Rectal smooth muscle tissue (tissue), 1 donor: Measurements from ENCODE around the gene ACVRL1.

ENCODE experiments used
- H3K27ac ChIP-seq: one replicate; pipeline ENCODE4 v1.7.0; 2013; ENCODE audit warnings: low read depth, low read length, inconsistent platforms
- H3K27me3 ChIP-seq: one replicate; pipeline ENCODE4 v1.7.0; 2013; ENCODE audit warnings: low read length; ENCODE audit not compliant: control insufficient read depth, insufficient read depth
- H3K36me3 ChIP-seq: one replicate; pipeline ENCODE4 v1.7.0; 2013; ENCODE audit warnings: low read length; ENCODE audit not compliant: control insufficient read depth, insufficient read depth
- H3K4me1 ChIP-seq: one replicate; pipeline ENCODE4 v1.7.0; 2013; ENCODE audit warnings: low read length; ENCODE audit not compliant: control insufficient read depth, insufficient read depth
- H3K4me3 ChIP-seq: one replicate; pipeline ENCODE4 v1.7.0; 2013; ENCODE audit warnings: low read length
- H3K9ac ChIP-seq: one replicate; pipeline ENCODE4 v1.7.0; 2013; ENCODE audit warnings: low read length

ACVRL1 gene

DNA sequence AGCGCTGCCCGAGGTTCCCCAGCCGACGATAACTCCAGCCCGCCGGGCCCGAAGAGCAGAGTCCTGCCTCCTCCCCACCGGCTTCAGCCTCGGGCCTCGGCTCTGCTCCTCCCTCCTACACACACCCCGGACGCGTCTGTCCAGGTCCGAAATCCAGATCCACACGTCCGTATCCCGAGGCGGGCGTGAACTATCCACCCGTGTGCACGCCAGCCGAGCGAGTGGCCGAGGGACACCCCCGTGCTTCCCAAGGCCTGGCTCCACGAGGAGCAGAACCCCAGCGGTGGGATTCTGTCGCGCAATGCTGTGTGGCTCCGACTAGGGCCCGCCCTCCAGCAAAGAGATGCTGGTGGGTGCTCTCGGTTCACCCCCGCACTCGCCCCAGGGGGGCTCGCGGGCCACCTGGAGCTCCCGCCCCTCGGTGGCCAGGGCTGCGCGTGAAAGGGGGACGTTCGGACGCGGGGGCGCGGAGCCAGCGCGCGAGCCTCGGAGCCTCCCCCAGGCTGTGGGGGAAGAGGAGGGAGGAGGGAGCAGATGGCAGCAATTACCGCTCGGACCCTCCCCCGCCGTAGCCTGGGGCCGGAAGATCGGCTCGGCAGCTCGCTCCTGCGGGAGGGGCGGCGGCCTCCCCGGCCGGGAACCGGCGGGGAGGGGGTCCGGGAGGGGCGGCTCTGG, 38.3 kb upstream of the ACVRL1 start:
- Histone ChIP-seq H3K36me3 (no peaks in the 10 kb centered on the region), H3K4me3 (peak overlapping the region; percentile 56), H3K27me3 (peaks cover 15% of the 10 kb centered on the region), H3K9ac (no peak overlapping the region), H3K4me1 (no peaks in the 10 kb centered on the region), H3K27ac (no peak overlapping the region)

DNA sequence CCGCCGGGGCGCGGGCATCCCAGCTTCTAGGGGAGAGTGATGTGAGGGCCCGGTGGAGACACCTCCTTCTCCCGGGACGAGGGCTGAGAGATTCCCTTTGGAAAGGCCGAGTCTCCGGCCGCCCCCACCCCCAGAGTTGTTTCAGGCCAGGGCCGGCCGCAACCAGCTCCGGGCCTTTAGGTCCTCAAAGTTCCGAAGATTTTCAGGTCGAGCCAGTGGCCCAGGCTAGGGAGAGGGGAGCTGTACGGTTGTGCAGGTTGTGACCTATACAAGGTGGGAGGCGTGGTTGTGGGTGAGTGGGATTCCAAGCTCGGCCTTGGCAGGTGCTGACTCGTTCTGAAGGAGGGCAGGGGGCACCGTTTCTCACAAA, 37.8 kb upstream of the ACVRL1 start:
- Histone ChIP-seq H3K27me3 (peaks cover 15% of the 10 kb centered on the region), H3K9ac (no peak overlapping the region), H3K27ac (no peak overlapping the region), H3K4me3 (no peak overlapping the region), H3K4me1 (no peaks in the 10 kb centered on the region), H3K36me3 (no peaks in the 10 kb centered on the region)

DNA sequence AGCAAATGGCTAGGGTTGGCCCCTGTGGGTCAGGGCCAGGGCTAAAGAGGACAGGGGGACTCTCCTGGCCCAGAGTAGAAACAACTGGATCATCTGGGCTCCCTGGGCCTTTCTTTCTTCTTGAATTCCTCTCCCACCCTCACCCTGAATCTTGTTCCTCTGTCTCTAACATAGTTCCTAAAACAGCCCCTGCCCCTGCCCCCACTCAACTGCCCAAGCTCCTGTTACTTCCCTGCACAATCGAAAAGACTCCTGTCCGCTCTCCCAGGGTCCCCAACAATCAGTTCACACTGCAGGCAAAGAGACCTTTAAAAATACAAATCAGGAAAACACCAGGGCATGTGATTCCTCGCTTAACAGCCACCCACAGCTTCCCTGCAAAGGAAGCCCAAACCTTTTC, 37.4 kb upstream of the ACVRL1 start:
- H3K4me3 ChIP-seq, result no peak overlapping the region
- H3K9ac ChIP-seq, result no peak overlapping the region
- peaks cover 15% of the 10 kb centered on the region for H3K27me3 ChIP-seq
- H3K4me1 ChIP-seq, result no peaks in the 10 kb centered on the region
- no peak overlapping the region for H3K27ac ChIP-seq
- H3K36me3 ChIP-seq, result no peaks in the 10 kb centered on the region

DNA sequence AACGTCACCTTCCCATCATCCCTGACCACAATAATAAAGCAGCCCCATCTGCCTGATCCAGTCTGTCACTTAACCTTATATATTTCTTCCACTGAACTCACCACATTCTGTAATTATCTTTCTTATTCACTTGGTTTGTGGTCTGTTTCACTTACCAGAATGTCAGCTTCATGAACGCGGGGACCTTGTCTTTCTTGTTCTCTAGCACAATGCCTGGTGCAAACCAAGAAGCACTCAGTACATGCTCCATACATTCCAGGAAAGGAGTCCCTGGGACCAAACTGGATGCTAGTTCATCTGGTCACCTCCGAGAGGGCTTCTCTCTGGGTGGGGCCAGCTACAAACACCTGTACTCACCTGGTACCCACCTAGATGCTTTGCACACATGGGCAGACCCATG, 36.8 kb upstream of the ACVRL1 start:
- H3K9ac ChIP-seq, result no peak overlapping the region
- H3K4me3 ChIP-seq, result no peak overlapping the region
- no peak overlapping the region for H3K27ac ChIP-seq
- H3K36me3 ChIP-seq, result no peaks in the 10 kb centered on the region
- no peaks in the 10 kb centered on the region for H3K4me1 ChIP-seq
- peaks cover 12% of the 10 kb centered on the region for H3K27me3 ChIP-seq

DNA sequence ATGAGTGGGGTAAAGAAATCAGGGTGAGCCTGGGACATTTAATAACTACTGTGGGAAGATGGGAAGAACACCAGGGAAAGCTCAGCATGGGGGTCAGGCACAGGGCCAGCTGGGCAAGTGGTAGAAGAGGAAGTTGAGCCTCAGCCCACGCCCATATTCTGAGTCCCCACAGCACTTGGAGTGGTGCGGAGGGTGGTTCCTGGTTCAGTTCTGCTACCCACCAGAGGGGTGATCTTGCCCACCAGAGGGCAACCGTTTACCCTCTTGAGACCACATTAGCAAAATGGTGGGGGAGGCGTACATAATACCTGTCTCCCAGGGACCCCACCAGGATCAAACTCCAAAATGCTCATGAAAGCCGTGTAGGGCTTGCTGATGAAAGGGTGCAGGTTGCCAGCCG, 36.2 kb upstream of the ACVRL1 start:
- Histone ChIP-seq H3K9ac (no peak overlapping the region), H3K27ac (no peak overlapping the region), H3K4me1 (no peaks in the 10 kb centered on the region), H3K4me3 (no peak overlapping the region), H3K36me3 (no peaks in the 10 kb centered on the region), H3K27me3 (peaks cover 8% of the 10 kb centered on the region)

DNA sequence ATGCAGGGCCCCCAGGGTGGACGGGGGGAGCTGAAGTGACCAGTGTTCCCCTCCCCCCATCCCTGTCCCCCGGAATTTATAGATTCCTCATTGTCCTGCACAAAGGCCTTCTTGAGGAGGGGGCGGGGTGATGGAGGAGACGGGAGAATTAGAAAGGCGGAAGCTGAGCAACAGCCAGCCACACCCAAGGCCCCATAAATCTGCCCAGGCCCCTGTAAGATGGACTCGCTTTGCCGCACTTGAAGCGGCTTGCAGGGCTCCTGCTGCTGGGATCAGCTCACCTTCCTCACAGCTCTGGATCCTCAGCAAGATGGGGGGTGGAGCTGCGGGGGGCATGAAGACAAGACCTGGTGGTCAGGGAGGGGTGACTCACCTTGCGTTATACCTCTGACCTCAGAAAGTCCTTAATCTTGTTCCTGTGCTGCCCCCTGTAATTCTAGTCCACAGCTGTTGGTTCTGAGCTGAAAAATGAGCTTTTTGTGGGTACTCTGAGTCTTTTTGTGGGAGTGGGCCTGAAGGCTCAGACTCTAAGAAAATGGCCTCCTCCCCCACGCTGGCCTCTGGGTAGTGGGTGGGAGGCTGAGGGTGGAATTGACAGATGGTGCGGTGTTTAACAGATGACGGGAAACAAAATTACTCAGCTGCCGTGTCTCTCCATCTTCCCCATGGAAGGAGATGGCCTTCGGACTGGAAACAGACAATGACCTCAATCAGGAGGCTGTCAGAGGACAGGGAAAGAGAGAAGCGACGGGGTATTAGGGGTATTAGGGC, 35.2 kb upstream of the ACVRL1 start:
- Histone ChIP-seq H3K27ac (no peak overlapping the region), H3K36me3 (no peaks in the 10 kb centered on the region), H3K27me3 (peaks cover 8% of the 10 kb centered on the region), H3K4me3 (no peak overlapping the region), H3K4me1 (no peaks in the 10 kb centered on the region), H3K9ac (no peak overlapping the region)

DNA sequence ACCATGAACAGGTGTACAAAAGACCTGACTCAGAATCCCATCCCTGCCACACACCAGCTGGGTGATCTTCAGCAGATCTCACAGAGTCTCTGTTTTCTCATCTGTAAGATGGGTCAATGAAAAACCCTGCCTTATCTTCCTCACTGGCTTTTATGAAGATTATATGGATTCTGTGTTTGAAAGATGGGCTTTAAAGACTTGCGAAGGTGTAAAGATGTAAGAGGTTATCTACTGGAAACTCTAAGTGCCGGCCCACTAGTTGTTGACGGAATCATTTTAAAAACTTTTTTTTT, 34.7 kb upstream of the ACVRL1 start:
- Histone ChIP-seq H3K36me3 (no peaks in the 10 kb centered on the region), H3K27me3 (peaks cover 8% of the 10 kb centered on the region), H3K4me3 (no peak overlapping the region), H3K4me1 (no peaks in the 10 kb centered on the region), H3K9ac (no peak overlapping the region), H3K27ac (no peak overlapping the region)

DNA sequence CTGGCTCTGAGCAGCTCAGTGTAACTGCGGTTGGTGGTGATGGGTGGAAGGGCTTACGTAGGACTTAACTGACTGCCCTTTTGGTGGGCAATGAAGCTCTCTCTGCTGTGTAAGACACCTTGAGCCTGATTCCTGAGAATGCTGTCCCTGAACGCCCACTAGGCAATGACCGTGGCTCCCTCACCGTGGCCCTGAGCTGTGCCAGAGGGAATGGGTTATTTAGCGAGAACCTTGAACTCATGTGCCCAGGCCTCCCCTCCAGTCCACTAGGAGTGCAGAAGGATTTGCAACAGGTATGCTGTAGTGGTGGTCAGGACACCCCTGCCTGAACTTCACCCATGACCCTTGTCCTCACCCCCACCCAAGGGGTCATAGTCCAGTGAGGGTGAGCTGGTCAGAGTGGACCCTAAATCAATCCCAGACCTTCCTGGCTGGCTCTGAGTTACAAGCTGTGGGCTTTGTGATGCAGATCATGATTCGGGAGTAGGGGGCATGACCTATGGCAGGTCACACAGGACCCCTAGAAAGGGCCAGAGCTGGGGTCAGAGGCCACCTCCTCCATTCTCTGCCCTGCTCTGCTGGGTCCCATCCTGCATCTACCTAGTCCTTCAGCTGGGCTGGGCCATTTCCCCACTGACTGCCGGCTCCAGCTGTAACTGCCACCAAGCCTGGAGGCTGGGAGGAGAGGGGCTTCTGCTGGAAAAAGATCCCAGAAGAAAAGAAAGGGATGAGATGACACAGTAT, 33.9 kb upstream of the ACVRL1 start:
- no peak overlapping the region for H3K27ac ChIP-seq
- H3K4me3 ChIP-seq, result no peak overlapping the region
- no peak overlapping the region for H3K9ac ChIP-seq
- no peaks in the 10 kb centered on the region for H3K4me1 ChIP-seq
- H3K36me3 ChIP-seq, result no peaks in the 10 kb centered on the region
- H3K27me3 ChIP-seq, result peaks cover 4% of the 10 kb centered on the region

DNA sequence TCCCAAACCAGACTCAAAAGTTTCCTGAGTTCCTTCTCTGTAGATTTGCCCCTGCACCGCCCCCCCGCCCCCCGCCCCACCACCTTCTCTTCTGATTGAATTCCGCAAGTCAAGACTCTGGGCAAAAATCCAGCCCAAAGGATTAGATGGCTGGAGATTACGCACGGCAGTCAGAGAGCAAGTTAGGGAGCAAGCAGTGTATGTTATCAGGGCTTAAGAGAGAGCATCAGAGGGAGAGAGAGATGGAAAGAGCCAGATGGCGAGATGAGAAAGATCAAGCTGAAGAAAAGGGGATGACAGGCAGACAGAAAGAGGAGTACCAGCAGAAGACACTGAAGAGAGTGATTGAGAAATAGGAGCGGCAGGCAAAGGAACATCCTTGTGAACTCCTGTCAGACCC, 33.3 kb upstream of the ACVRL1 start:
- Histone ChIP-seq H3K27me3 (peaks cover under 1% of the 10 kb centered on the region), H3K27ac (no peak overlapping the region), H3K36me3 (no peaks in the 10 kb centered on the region), H3K4me1 (no peaks in the 10 kb centered on the region), H3K9ac (no peak overlapping the region), H3K4me3 (no peak overlapping the region)

DNA sequence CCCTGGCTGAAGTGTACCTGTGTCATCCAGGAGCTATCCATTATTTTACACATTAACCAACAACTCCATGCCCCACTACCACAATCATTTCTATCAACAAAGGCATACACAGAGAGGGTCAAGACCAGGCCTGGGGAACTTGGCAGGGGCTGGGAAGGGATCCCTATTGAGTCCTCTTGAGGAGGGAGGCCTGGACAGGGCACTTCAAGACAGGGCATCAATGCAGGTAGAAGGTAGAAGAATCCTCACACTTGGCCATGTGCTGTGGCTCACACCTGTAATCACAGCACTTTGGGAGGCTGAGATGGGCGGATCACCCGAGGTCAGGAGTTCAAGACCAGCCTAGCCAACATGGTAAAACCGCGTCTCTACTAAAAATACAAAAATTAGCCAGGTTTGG, 32.8 kb upstream of the ACVRL1 start:
- H3K4me1 ChIP-seq, result no peaks in the 10 kb centered on the region
- no peak overlapping the region for H3K4me3 ChIP-seq
- no peak overlapping the region for H3K9ac ChIP-seq
- no peaks in the 10 kb centered on the region for H3K27me3 ChIP-seq
- H3K27ac ChIP-seq, result no peak overlapping the region
- no peaks in the 10 kb centered on the region for H3K36me3 ChIP-seq

DNA sequence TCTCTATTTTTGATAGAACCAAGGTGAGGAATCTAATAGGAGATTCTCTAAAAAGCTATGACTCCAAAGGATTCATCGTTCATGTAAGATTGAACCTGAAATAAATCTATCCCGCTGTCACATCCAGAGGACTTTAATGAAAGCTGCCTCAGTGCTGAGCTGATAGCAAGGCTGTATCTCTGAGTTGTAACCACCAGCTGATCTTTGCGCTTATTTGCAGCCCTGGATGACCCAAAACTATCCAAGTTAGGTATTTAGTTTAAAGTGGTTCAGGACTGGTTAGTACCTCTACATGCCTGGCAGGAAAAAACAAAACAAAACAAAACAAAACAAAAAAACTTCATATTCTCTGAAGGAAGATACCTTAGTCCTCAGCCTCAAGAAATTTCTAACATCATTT, 28.2 kb upstream of the ACVRL1 start:
- H3K4me1 ChIP-seq, result no peaks in the 10 kb centered on the region
- H3K27ac ChIP-seq, result no peak overlapping the region
- no peak overlapping the region for H3K9ac ChIP-seq
- H3K36me3 ChIP-seq, result no peaks in the 10 kb centered on the region
- no peaks in the 10 kb centered on the region for H3K27me3 ChIP-seq
- H3K4me3 ChIP-seq, result no peak overlapping the region

DNA sequence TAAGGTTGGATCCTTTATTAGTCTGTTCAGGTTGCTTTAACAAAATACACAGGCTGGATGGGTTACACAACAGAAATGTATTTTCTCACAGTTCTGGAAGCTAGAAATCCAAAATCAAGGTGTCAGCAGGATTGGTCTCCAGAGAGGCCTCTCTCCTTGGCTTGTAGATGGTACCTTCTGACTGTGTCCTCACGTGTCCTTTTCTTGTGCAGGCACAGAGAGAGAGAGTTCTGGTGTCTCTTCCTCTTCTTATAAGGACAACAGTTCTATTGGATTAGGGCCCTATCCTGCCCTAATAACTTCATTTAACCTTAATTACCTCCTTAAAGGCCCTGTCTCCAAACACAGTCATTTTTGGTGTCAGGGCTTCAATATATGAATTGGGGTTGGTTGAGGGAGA, 24.0 kb upstream of the ACVRL1 start:
- Histone ChIP-seq H3K27me3 (no peaks in the 10 kb centered on the region), H3K27ac (no peak overlapping the region)

More for the DNA sequence above, 24.0 kb upstream of the ACVRL1 start:
- Histone ChIP-seq H3K4me1 (no peaks in the 10 kb centered on the region), H3K36me3 (no peaks in the 10 kb centered on the region), H3K9ac (no peak overlapping the region), H3K4me3 (no peak overlapping the region)
